K562 (cell line): Measurements from ENCODE around the gene PTGES3. TPM values are rescaled to one million over a fixed set of nuclear protein-coding genes. Genes with fewer than 3 reads are reported as not detected.
A peak's percentile ranks its signal among the peaks of the same experiment; 100 is the strongest.

ENCODE experiments used
- ARHGAP35 ChIP-seq: fragments of 450-650 bp; IDR thresholded peaks from 2 replicates; pipeline ENCODE4 v1.6.1; 2018; ENCODE audit not compliant: partially characterized antibody
- ATF7 ChIP-seq: fragments of 450-650 bp; IDR thresholded peaks from 2 replicates; pipeline ENCODE4 v1.7.1; 2014; ENCODE audit warnings: mild to moderate bottlenecking, moderate library complexity
- CREM ChIP-seq: IDR thresholded peaks from 2 replicates; pipeline ENCODE4 v1.6.1; 2014; ENCODE audit warnings: antibody characterized with exemption, low read depth
- DMBX1 ChIP-seq: fragments of 250-450 bp; sonication (Bioruptor Pico); IDR thresholded peaks from 2 replicates; pipeline ENCODE4 v1.8.0; 2022; ENCODE audit warnings: inconsistent platforms, mild to moderate bottlenecking, moderate library complexity, borderline replicate concordance
- EHMT2 ChIP-seq: fragments of 450-650 bp; IDR thresholded peaks from 2 replicates; pipeline ENCODE4 v1.6.1; 2018; ENCODE audit warnings: antibody characterized with exemption
- ESRRB ChIP-seq: fragments of 250-450 bp; sonication (Bioruptor Pico); IDR thresholded peaks from 2 replicates; pipeline ENCODE4 v1.5.0; 2020; ENCODE audit warnings: mild to moderate bottlenecking, moderate library complexity, borderline replicate concordance
- GABPB1 ChIP-seq: sonication (generic); formaldehyde crosslinking; IDR thresholded peaks from 2 replicates; pipeline ENCODE4 v1.8.0; 2022; ENCODE audit warnings: mild to moderate bottlenecking, missing genetic modification reagents
- HNRNPL ChIP-seq: fragments of 200-400 bp; formaldehyde crosslinking; IDR thresholded peaks from 2 replicates; pipeline ENCODE4 v1.6.1; 2017; ENCODE audit warnings: low read depth, mild to moderate bottlenecking, low read length
- HOXB6 ChIP-seq: fragments of 250-450 bp; sonication (Bioruptor Pico); IDR thresholded peaks from 2 replicates; pipeline ENCODE4 v1.5.1; 2022; ENCODE audit warnings: mild to moderate bottlenecking, borderline replicate concordance
- KDM5B ChIP-seq: fragments of 200-600 bp; sonication (generic); IDR thresholded peaks from 2 replicates; pipeline ENCODE4 v1.6.1; 2012; ENCODE audit warnings: low read depth, mild to moderate bottlenecking, moderate library complexity, low read length, control low read depth, inconsistent platforms; ENCODE audit not compliant: insufficient replicate concordance
- KLF6 ChIP-seq: fragments of 250-450 bp; sonication (Bioruptor Pico); IDR thresholded peaks from 2 replicates; pipeline ENCODE4 v1.4.0; 2020; ENCODE audit warnings: mild to moderate bottlenecking, moderate library complexity, borderline replicate concordance
- MLX ChIP-seq, 2 experiments: fragments of 450-650 bp in 1 of 2; sonication (generic) in 1 of 2; formaldehyde crosslinking; conservative IDR thresholded peaks; 2 replicates each; pipeline versions ENCODE4 v1.4.0 to v1.8.1; 2020 to 2022; ENCODE audit warnings: mild to moderate bottlenecking in 1 of 2, missing genetic modification reagents in 1 of 2
- NBN ChIP-seq: fragments of 450-650 bp; IDR thresholded peaks from 2 replicates; pipeline ENCODE4 v1.6.1; 2016; ENCODE audit warnings: low read depth, mild to moderate bottlenecking
- NFATC3 ChIP-seq: fragments of 450-650 bp; IDR thresholded peaks from 2 replicates; pipeline ENCODE4 v1.6.1; 2017; ENCODE audit warnings: mild to moderate bottlenecking
- NFRKB ChIP-seq: fragments of 450-650 bp; IDR thresholded peaks from 2 replicates; pipeline ENCODE4 v1.6.1; 2016; ENCODE audit warnings: low read depth
- OTX1 ChIP-seq: fragments of 450-650 bp; formaldehyde crosslinking; IDR thresholded peaks from 2 replicates; pipeline ENCODE4 v1.4.0; 2022; ENCODE audit warnings: mild to moderate bottlenecking
- RB1 ChIP-seq: fragments of 450-650 bp; IDR thresholded peaks from 2 replicates; pipeline ENCODE4 v1.6.1; 2017; ENCODE audit warnings: low read depth, mild to moderate bottlenecking
- TAF9B ChIP-seq: fragments of 450-650 bp; IDR thresholded peaks from 2 replicates; pipeline ENCODE4 v1.6.1; 2018; ENCODE audit warnings: mild to moderate bottlenecking; ENCODE audit not compliant: partially characterized antibody
- ZBTB43 ChIP-seq: sonication (generic); formaldehyde crosslinking; IDR thresholded peaks from 2 replicates; pipeline ENCODE4 v1.8.0; 2023; ENCODE audit warnings: mild to moderate bottlenecking, missing genetic modification reagents
- polyA plus RNA-seq, 8 experiments: library from polyadenylated mRNA; depleted of rRNA in 4 of 8; stranded (reverse) in 5 of 8; unstranded in 3 of 8; fragments of >200 nt; fragmentation: Nextera tagmentation in 2 of 8; fragmentation: Illumina TruSeq in 1 of 8; extraction: Ambion mirVana in 2 of 8; extraction: Trizol in 1 of 8; gene quantifications; 2 replicates each; pipeline versions ENCODE4 v1.2.1 to v1.2.3, GENCODE V29; 2011 to 2014; ENCODE audit warnings: inconsistent platforms in 1 of 8, missing spikeins in 1 of 8
- total RNA-seq, 7 experiments: library from RNA; depleted of rRNA in 6 of 7; stranded (reverse); fragments of >200 nt in 6 of 7; fragmentation: Illumina TruSeq in 2 of 7; extraction: Trizol in 2 of 7; gene quantifications; 2 replicates each; pipeline versions ENCODE4 v1.2.1 to v1.2.3, GENCODE V29; 2011 to 2021; ENCODE audit warnings: low replicate concordance in 1 of 7
- TF ChIP-seq, protein P1 (sequence below): fragments of 450-650 bp; IDR thresholded peaks from 2 replicates; pipeline ENCODE4 v1.6.1; 2016; ENCODE audit warnings: missing biosample characterization, missing genetic modification characterization
- TF ChIP-seq, protein P2 (sequence below), 2 experiments: fragments of 200-800 bp in 1 of 2; sonication (Bioruptor generic) in 1 of 2; sonication (generic) in 1 of 2; formaldehyde crosslinking in 1 of 2; IDR thresholded peaks in 1 of 2; conservative IDR thresholded peaks in 1 of 2; 2 replicates each; pipeline versions ENCODE4 v1.5.0 to v1.6.1; 2016 to 2020; ENCODE audit warnings: missing compliant biosample characterization in 1 of 2, missing genetic modification characterization in 1 of 2, missing genetic modification reagents in 1 of 2
- TF ChIP-seq, protein P3 (sequence below), 2 experiments: IDR thresholded peaks; 2 replicates each; pipeline ENCODE4 v1.6.1; 2011; ENCODE audit warnings: borderline replicate concordance in 1 of 2, control low read depth in 1 of 2, low read depth in 1 of 2, low read length in 1 of 2, mild to moderate bottlenecking in 1 of 2, mixed read lengths in 1 of 2, moderate library complexity in 1 of 2; ENCODE audit not compliant: insufficient read depth in 1 of 2, insufficient read length in 1 of 2, poor library complexity in 1 of 2, severe bottlenecking in 1 of 2; ENCODE audit errors: extremely low read depth in 1 of 2

The PTGES3 gene
- total and polyA plus RNA-seq, 9 of the 15 experiments (the other 6 are each of a cell fraction or from before 2014, with no cell fraction given), result 163 to 501 (median 213) TPM

DNA sequence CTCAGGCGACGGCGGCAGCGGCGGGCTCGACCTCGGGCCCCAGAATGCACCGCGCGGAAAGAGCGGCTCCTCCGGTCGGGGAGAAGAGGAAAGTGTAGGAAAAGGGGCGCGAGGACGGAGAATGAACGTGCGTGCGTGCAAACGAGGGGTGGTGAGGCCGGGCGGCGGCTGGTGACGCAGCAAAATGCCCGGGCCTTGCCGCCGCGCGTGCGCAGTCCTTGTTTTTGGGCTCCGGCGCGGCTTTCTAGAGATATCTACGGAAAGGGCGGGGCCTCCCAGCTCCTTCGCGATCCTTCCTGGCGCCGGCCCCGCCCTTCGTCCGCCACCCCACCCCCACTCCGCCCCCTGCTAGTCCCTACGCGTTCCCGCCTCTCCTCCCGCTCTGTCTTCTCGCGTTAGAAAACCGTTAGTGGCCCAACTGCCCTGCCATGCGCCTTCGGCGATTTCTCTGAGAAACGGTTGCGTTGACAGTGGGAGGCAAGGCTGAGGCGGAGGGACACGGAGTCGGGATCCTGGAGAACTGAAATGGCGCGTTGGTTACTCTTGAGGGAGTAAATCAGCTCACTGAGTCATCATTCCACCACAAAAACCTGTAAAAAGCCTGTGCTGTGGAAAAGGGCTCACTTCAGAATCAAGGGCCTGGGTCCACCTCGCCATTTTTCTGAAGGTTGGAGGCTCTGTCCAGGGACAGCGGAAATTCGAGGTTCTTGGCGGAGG, at the start of gene PTGES3 (continued):
- TF ChIP-seq, protein P1, sequence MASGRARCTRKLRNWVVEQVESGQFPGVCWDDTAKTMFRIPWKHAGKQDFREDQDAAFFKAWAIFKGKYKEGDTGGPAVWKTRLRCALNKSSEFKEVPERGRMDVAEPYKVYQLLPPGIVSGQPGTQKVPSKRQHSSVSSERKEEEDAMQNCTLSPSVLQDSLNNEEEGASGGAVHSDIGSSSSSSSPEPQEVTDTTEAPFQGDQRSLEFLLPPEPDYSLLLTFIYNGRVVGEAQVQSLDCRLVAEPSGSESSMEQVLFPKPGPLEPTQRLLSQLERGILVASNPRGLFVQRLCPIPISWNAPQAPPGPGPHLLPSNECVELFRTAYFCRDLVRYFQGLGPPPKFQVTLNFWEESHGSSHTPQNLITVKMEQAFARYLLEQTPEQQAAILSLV, result no peak
- TF ChIP-seq NFATC3, result no peak; the same call in 1 of the 2 replicates
- no peak for TF ChIP-seq ESRRB (CRISPR knock-in tag)
- peak; percentile 77 for TF ChIP-seq EHMT2
- peak; percentile 86 for TF ChIP-seq NBN
- peak; percentile 75 for TF ChIP-seq KDM5B
- 0 out of 2 replicates have a peak, but pooled peaks have one; percentile 12 for TF ChIP-seq OTX1
- TF ChIP-seq ZBTB43, result 0 out of 2 replicates have a peak, but pooled peaks have one; percentile 24
- 0 out of 2 replicates have a peak, but pooled peaks have one; percentile 43 for TF ChIP-seq HNRNPL
- TF ChIP-seq ATF7, result peak; percentile 72
- peak in 1 of 2 experiments; percentile 30; a peak in 1 of 4 replicates for TF ChIP-seq MLX (CRISPR knock-in tag; conservative IDR thresholded peaks at IDR 0.05)
- TF ChIP-seq HOXB6, result peak; percentile 56; the same call in 1 of the 2 replicates
- no peak for TF ChIP-seq KLF6 (CRISPR knock-in tag)
- peak; percentile 66 for TF ChIP-seq GABPB1 (CRISPR knock-in tag)
- peak; percentile 71 for TF ChIP-seq DMBX1 (CRISPR knock-in tag)
- TF ChIP-seq, protein P2, sequence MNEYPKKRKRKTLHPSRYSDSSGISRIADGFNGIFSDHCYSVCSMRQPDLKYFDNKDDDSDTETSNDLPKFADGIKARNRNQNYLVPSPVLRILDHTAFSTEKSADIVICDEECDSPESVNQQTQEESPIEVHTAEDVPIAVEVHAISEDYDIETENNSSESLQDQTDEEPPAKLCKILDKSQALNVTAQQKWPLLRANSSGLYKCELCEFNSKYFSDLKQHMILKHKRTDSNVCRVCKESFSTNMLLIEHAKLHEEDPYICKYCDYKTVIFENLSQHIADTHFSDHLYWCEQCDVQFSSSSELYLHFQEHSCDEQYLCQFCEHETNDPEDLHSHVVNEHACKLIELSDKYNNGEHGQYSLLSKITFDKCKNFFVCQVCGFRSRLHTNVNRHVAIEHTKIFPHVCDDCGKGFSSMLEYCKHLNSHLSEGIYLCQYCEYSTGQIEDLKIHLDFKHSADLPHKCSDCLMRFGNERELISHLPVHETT (CRISPR knock-in tag; conservative IDR thresholded peaks at IDR 0.05 in 1 of 2, IDR thresholded peaks at IDR 0.05 in 1 of 2), result peak in 1 of 2 experiments; percentile 97; a peak in 2 of 4 replicates
- TF ChIP-seq, protein P3, sequence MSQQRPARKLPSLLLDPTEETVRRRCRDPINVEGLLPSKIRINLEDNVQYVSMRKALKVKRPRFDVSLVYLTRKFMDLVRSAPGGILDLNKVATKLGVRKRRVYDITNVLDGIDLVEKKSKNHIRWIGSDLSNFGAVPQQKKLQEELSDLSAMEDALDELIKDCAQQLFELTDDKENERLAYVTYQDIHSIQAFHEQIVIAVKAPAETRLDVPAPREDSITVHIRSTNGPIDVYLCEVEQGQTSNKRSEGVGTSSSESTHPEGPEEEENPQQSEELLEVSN (IDR thresholded peaks at IDR 0.05; ENCODE audit: borderline replicate concordance in 1 of 2, extremely low read depth in 1 of 2, insufficient read depth in 1 of 2, insufficient read length in 1 of 2, low read depth in 1 of 2, low read length in 1 of 2, poor library complexity in 1 of 2, severe bottlenecking in 1 of 2), result peak; percentile 85 to 91
- TF ChIP-seq ARHGAP35, result peak; percentile 82
- TF ChIP-seq RB1, result peak; percentile 62; the same call in 1 of the 2 replicates
- TF ChIP-seq TAF9B, result peak; percentile 88
- TF ChIP-seq CREM, result peak; percentile 98
- TF ChIP-seq NFRKB, result peak; percentile 98
